Kidney (tissue), 14 donors: ENCODE results near the gene TESK1. TPM values are rescaled to one million over a fixed set of nuclear protein-coding genes. Genes with fewer than 3 reads are reported as not detected.
"Not testable (repeated sequence)": the region's sequence is repeated elsewhere in the genome, so short reads cannot be mapped to it uniquely, and the experiment has no call there.

Experiments used
- DNase-seq, 5 donors: peaks; one replicate each; pipeline ENCODE4 v3.0.0-alpha.2; 2013 to 2020
- FAIRE-seq: peaks from 2 replicates; lab custom pipeline; 2012; peaks lifted over from hg19 to GRCh38; lab: Jason Lieb, UNC
- H3K27ac ChIP-seq, 2 donors: one replicate each; pipeline ENCODE4 v1.7.0; 2013; ENCODE audit warnings: low read depth in 2 of 2, low read length in 2 of 2, inconsistent platforms in 1 of 2
- H3K27me3 ChIP-seq: one replicate; pipeline ENCODE4 v1.7.1; 2013; ENCODE audit warnings: low read length, inconsistent platforms; ENCODE audit not compliant: control insufficient read depth, insufficient read depth
- H3K36me3 ChIP-seq, 3 donors: one replicate each; pipeline versions ENCODE4 v1.7.0 to v1.7.1; 2013; ENCODE audit warnings: low read length in 3 of 3, control low read depth in 1 of 3, inconsistent platforms in 1 of 3; ENCODE audit not compliant: insufficient read depth in 3 of 3, control insufficient read depth in 2 of 3
- H3K4me1 ChIP-seq, 3 donors: one replicate each; pipeline versions ENCODE4 v1.7.0 to v1.7.1; 2013; ENCODE audit warnings: low read length in 3 of 3, inconsistent platforms in 1 of 3, low read depth in 1 of 3; ENCODE audit not compliant: control insufficient read depth in 2 of 3, insufficient read depth in 2 of 3
- H3K4me3 ChIP-seq, 3 donors: one replicate each; pipeline versions ENCODE4 v1.7.0 to v1.8.1; 2013; ENCODE audit warnings: low read length in 3 of 3, control low read depth in 1 of 3, inconsistent platforms in 1 of 3
- H3K9ac ChIP-seq, 3 donors: one replicate each; pipeline versions ENCODE4 v1.7.0 to v1.7.1; 2013; ENCODE audit warnings: low read length in 3 of 3, control low read depth in 1 of 3, inconsistent platforms in 1 of 3
- H3K9me3 ChIP-seq, 3 donors: one replicate each; pipeline versions ENCODE4 v1.7.0 to v1.7.1; 2013; ENCODE audit warnings: low read length in 3 of 3, control low read depth in 1 of 3, inconsistent platforms in 1 of 3; ENCODE audit not compliant: control insufficient read depth in 2 of 3, insufficient read depth in 1 of 3
- CTCF ChIP-seq: IDR thresholded peaks from 3 replicates; pipeline ENCODE4 v1.5.1; 2012; ENCODE audit warnings: mild to moderate bottlenecking, moderate library complexity, borderline replicate concordance; ENCODE audit not compliant: insufficient read depth; ENCODE audit errors: extremely low read depth
- intact Hi-C: fragments of 100-400 bp; cut with DNase I; formaldehyde crosslinking; loops from one replicate; pipeline ENCODE4 v1.11.1; 2022
- polyA plus RNA-seq: library from polyadenylated mRNA; stranded (reverse); fragments of 350-450 nt; fragmentation: Illumina TruSeq; extraction: RNeasy Lipid Tissue Mini Kit (QIAGEN cat#74804); gene quantifications from one replicate; pipeline ENCODE4 v1.2.3, GENCODE V29; 2014; ENCODE audit warnings: low read depth, low replicate concordance; ENCODE audit not compliant: insufficient read depth
- total RNA-seq: library from RNA; stranded (reverse); fragmentation: NEBNext Ultra II Directional; extraction: Animal tissue kit (Norgen Biotek cat#: 25700); gene quantifications from one replicate; pipeline ENCODE4 v1.2.1, GENCODE V29; 2021
- donor health status: control.
- donor health status: control.
- donor health status: control.
- donor health status: control.
- donor health status: control.
- donor health status: DM: yes; HTN: yes; CAD: no.
- donor health status: Normal renal cell carcinoma (clear cell type).

TESK1 gene
- total and polyA plus RNA-seq, 2 donors from 2014 or later: 34.6 to 35.8 TPM

GRCh38 chr9:35593581-35593980, 11.5 kb upstream of the TESK1 start:
- no peak for FAIRE-seq
- intact Hi-C loops: no loop called here
- no peak for TF ChIP-seq CTCF

GRCh38 chr9:35594471-35594870, 10.6 kb upstream of the TESK1 start:
- intact Hi-C loops: no loop called here
- FAIRE-seq: no peak

More at GRCh38 chr9:35593581-35593980, 11.5 kb upstream of the TESK1 start:
- Histone ChIP-seq H3K4me3 (no peak overlapping the region), H3K27me3 (no peaks in the 10 kb centered on the region), H3K4me1 (peaks cover 0 to 3% (median under 1%) of the 10 kb centered on the region in 3 donors), H3K36me3 (no peaks in the 10 kb centered on the region), H3K9ac (no peak overlapping the region), H3K27ac (no peak overlapping the region), H3K9me3 (peaks cover 0 to 14% (median 3%) of the 10 kb centered on the region in 3 donors)
- no peak for DNase-seq

GRCh38 chr9:35596907-35597306, 8.2 kb upstream of the TESK1 start:
- H3K9ac ChIP-seq, H3K27ac ChIP-seq, H3K4me1 ChIP-seq, FAIRE-seq, H3K4me3 ChIP-seq, H3K27me3 ChIP-seq, intact Hi-C loops, DNase-seq, H3K36me3 ChIP-seq: not testable (repeated sequence)
- H3K9me3 ChIP-seq: peaks cover 0 to 14% (median 3%) of the 10 kb centered on the region in 3 donors

More at GRCh38 chr9:35594471-35594870, 10.6 kb upstream of the TESK1 start:
- no peak for TF ChIP-seq CTCF
- no peak overlapping the region for H3K27ac ChIP-seq
- H3K9ac ChIP-seq: no peak overlapping the region
- DNase-seq: no peak
- H3K4me3 ChIP-seq: no peak overlapping the region
- peaks cover 0 to 14% (median 3%) of the 10 kb centered on the region in 3 donors for H3K9me3 ChIP-seq
- no peaks in the 10 kb centered on the region for H3K36me3 ChIP-seq
- H3K4me1 ChIP-seq: peaks cover 0 to 4% (median 2%) of the 10 kb centered on the region in 3 donors
- H3K27me3 ChIP-seq: no peaks in the 10 kb centered on the region

GRCh38 chr9:35598866-35599590, 6.0 kb upstream of the TESK1 start:
- TF ChIP-seq CTCF: no peak
- intact Hi-C loops: no loop called here
- DNase-seq (peak in 1 of 5 donors; percentile 50), FAIRE-seq (no peak)
- Histone ChIP-seq H3K4me1 (peaks cover 5 to 8% (median 5%) of the 10 kb centered on the region in 3 donors), H3K9ac (no peak overlapping the region), H3K9me3 (no peaks in the 10 kb centered on the region), H3K4me3 (no peak overlapping the region), H3K27ac (no peak overlapping the region), H3K36me3 (no peaks in the 10 kb centered on the region), H3K27me3 (no peaks in the 10 kb centered on the region)
